Stimulated activated CD4-positive, alpha-beta T cell treated with anti-CD3 and anti-CD28 coated beads, Interleukin-15, amount 100 ng/mL, for 24 hours (primary cell): ENCODE results near the gene TFCP2L1.

ENCODE experiments used
- DNase-seq: peaks from one replicate; pipeline ENCODE4 v3.0.0-alpha.2; 2020

Gene TFCP2L1

GRCh38 chr2:121266543-121267106, 18.4 kb downstream of the TFCP2L1 start:
- DNase-seq, result no peak

- no peak for DNase-seq
Observed at GRCh38 chr2:121263996-121264715, 20.8 kb downstream of the TFCP2L1 start.

- no peak for DNase-seq
Observed at GRCh38 chr2:121260370-121261154, 24.4 kb downstream of the TFCP2L1 start.

DNA sequence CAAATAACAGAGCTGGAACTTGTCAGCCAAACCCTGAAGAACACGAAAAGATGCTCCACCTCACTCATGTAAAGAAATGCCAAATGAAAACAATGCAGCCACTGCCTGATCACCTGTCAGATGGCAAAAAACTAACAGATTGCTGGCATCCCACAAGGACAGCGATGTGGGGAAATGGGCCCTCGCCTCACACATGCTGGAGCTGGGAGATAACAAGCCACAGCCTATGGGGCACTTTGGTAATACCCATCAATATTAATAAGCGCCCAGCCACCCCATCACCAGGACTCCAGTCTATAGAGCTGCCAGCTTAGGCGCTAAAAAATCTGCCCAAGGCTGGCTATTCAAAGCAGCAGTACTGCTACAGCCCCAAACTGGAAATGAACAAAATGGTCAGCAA, 27.0 kb downstream of the TFCP2L1 start:
- DNase-seq, result no peak

GRCh38 chr2:121257480-121257840, 27.5 kb downstream of the TFCP2L1 start:
- no peak for DNase-seq

GRCh38 chr2:121256720-121257479, 28.1 kb downstream of the TFCP2L1 start:
- no peak for DNase-seq

- DNase-seq, result no peak
Observed at GRCh38 chr2:121255358-121255757, 29.6 kb downstream of the TFCP2L1 start.

- no peak for DNase-seq
Observed at GRCh38 chr2:121254748-121255147, 30.3 kb downstream of the TFCP2L1 start.

GRCh38 chr2:121253674-121254240, 31.2 kb downstream of the TFCP2L1 start:
- no peak for DNase-seq

DNA sequence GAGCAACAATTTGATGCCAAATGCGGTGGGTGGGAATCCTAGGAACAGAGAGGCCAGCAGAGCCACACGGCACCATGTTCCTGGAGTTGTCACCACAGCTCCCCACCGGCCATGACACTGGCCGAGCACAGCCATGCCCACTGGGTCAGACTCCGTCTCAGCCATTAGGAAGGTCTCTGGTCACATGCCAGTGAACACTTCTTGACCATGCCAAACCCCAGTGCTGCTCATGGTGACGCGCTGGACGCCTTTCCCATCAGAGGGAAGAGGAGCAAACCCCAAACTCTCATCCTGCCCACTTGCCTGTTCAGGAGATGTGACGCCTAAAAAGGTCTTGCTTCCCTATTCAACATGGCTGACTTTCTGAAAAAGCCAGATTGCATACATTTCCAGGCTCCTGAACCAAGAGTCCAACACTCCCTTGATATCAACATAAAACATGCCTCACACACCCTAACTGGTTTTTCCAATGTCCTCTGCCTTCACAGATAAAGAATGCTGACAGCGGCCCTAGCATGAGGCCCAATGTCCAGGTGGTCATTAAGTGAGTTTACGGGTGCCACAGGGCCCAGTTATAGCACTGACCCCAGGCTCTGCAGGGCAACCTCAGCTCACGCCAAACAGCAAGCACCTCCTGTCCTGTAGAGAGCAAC, 31.9 kb downstream of the TFCP2L1 start:
- no peak for DNase-seq

DNA sequence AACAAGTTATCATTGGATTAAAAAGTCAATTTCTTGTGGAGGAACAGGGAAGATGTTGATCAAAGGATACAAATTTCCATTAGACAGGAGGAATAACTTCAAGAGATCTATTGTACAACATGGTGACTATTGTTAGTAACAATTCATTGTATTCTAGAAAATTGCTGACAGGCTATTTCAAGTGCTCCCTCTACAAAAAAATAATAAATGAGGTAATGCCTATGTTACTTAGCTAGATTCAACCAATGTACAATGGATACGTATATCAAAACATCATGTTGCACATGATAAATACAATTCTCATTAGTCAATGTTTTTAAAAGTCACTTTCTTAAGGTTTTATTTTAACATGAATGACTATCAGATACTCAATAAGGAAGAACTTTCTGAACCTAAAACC, 33.5 kb downstream of the TFCP2L1 start:
- DNase-seq, result no peak

DNA sequence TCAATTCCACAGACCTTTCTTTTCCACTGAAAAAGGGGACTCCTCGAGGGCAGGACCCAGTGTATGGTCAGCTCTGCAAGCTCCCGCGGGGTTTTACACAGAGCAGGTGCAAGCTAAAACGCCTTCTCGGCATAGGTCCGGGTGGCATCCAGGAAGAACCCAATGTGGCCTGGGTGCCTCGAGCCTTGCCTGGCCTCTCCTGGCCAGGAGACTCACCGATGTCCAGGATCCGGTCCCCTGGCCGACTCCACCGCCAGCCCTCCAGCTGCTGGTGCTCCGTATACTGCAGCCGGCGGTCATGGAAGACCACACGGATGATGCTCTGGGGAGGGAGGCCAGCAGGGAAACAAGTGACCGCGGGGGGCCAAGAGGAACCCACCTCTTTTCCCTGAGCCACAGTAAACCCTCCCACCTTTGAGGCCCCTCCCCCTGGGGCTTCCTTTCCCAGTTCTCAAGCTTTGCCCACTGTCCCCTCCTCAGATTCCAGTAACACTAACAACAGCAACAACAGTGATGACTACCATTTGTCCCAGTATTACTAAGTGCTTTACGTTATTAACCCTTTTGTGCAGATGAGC, 36.1 kb downstream of the TFCP2L1 start:
- no peak for DNase-seq

GRCh38 chr2:121247971-121248370, 37.0 kb downstream of the TFCP2L1 start:
- DNase-seq, result no peak

DNA sequence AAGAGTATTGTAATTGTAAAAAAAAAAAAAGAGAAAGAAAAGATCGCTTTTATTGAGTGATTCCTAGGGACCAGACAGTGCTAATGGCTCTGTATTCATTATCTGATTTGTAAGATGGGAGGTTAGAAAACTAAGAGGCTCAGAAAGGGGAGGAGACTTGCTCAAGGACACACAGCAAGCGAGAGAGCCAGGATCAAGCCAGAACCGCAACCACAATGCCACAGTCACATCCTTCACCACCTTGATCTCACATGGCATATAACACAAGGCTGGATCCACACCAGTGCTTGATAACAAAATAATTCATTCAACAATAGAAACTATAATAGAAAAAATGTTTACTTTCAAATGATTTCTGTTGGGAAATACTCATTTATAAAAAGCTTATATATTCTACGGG, 37.5 kb downstream of the TFCP2L1 start:
- no peak for DNase-seq

GRCh38 chr2:121246704-121247255, 38.2 kb downstream of the TFCP2L1 start:
- DNase-seq, result no peak

GRCh38 chr2:121245913-121246312, 39.1 kb downstream of the TFCP2L1 start:
- DNase-seq, result no peak

- no peak for DNase-seq
Observed at GRCh38 chr2:121245120-121245820, 39.7 kb downstream of the TFCP2L1 start.

DNA sequence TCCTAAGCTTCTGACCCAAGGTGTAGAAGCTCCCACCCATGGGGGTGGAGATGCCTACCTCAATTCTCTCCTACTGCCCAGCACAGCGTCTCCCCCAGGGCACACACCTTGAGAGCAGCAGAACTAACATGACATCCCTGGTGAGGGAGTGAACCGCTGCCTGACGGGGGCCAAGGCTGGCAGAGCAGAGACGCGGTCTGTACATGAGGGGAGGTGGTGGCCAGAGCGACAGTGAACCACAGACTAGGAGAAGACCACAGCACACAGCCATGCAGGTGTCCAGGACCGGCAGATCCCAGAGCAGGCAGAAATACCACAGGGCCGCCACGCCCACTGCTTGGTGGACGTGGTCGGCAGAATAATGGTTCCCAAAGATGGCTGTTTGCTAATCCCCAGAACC, 40.4 kb downstream of the TFCP2L1 start:
- no peak for DNase-seq

DNA sequence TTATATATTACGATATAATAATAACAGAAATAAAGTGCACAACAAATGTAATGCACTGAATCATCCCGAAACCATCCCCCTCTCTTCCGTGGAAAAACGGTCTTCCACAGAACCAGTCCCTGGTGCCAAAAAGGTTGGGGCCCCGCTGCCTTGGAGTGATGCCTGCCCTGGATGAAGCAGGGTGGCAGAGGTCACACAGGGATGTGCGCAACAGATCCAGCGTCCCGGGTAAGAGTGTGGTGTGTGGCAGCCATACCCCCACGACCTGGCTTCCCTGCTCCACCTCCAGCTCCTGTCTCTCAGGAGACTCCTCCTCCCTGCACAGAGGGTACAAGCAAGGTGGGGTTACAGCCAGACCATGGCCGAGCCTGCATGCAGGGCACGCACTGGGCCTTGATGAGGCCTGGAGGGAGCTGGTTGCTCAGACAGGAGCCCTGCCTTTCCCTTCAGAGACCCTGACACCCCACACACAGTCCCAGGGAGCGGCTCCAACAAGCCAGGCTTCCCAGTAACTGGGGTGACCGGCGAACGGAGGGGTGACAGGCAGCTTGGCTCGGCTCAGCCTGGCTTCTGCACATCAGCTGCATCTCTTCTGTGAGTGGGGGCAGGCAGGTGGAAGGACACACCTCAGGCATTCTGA, 41.1 kb downstream of the TFCP2L1 start:
- DNase-seq, result no peak

DNA sequence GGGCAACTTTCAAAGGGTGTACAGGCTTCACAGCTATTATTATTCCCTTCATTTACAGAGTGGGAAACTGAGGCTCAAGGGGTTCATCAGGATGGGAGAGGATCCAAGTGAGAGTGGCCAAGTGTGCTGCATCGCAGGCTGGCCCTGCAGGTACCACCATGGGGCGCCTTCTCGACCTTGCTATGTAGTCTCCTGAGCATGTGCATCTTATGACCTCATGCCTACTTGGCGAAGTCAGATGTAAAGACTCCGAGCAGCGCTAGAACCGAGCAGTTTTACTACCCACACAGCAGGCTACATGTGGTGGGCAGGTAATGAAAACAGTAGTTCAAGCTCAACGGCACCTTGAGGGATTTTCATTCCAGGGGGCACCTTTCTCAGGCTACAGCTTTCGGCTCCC, 42.0 kb downstream of the TFCP2L1 start:
- no peak for DNase-seq
